ENCODE results near the gene PTPRM. TPM values are rescaled to one million over a fixed set of nuclear protein-coding genes. Genes with fewer than 3 reads are reported as not detected.
A peak's percentile ranks its signal among the peaks of the same experiment; 100 is the strongest.

Gene PTPRM
- total RNA-seq, 2 donors from 2014 or later, result 80.1 to 106 TPM

DNA sequence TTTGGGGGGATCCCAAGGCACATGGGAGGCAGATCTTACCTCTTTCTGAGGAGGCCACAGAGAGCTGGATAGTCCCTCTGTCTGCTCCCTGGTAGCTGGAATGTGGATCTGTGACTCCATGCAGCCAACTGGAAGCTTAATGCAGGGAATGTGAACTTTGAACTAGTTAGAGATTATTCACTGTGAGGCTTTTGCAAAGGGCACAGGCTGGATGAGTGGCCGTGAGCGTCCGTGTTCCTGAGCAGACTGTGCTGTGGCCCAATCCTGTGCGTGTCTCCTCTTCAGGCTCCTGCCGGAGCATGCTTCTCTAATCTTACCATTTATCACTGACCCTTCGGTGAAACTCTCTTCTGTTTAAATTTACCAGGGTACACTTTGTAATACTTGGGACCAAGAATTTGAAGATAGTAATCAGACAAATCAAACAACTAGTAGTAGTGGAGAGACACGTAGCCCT is 187.6 kb downstream of the PTPRM start:
- Histone ChIP-seq H3K9me3 (no peaks in the 10 kb centered on the region), H3K4me3 (no peak overlapping the region), H3K4me1 (peaks cover 0 to 41% of the 10 kb centered on the region in 2 donors), H3K27ac (peak overlapping the region; percentile 20 to 68), H3K27me3 (no peaks in the 10 kb centered on the region), H3K36me3 (no peaks in the 10 kb centered on the region)
- TF ChIP-seq, protein P1, sequence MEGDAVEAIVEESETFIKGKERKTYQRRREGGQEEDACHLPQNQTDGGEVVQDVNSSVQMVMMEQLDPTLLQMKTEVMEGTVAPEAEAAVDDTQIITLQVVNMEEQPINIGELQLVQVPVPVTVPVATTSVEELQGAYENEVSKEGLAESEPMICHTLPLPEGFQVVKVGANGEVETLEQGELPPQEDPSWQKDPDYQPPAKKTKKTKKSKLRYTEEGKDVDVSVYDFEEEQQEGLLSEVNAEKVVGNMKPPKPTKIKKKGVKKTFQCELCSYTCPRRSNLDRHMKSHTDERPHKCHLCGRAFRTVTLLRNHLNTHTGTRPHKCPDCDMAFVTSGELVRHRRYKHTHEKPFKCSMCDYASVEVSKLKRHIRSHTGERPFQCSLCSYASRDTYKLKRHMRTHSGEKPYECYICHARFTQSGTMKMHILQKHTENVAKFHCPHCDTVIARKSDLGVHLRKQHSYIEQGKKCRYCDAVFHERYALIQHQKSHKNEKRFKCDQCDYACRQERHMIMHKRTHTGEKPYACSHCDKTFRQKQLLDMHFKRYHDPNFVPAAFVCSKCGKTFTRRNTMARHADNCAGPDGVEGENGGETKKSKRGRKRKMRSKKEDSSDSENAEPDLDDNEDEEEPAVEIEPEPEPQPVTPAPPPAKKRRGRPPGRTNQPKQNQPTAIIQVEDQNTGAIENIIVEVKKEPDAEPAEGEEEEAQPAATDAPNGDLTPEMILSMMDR (IDR thresholded peaks at IDR 0.05), result no peak
- no peak for DNase-seq (ENCODE audit: low spot score)

DNA sequence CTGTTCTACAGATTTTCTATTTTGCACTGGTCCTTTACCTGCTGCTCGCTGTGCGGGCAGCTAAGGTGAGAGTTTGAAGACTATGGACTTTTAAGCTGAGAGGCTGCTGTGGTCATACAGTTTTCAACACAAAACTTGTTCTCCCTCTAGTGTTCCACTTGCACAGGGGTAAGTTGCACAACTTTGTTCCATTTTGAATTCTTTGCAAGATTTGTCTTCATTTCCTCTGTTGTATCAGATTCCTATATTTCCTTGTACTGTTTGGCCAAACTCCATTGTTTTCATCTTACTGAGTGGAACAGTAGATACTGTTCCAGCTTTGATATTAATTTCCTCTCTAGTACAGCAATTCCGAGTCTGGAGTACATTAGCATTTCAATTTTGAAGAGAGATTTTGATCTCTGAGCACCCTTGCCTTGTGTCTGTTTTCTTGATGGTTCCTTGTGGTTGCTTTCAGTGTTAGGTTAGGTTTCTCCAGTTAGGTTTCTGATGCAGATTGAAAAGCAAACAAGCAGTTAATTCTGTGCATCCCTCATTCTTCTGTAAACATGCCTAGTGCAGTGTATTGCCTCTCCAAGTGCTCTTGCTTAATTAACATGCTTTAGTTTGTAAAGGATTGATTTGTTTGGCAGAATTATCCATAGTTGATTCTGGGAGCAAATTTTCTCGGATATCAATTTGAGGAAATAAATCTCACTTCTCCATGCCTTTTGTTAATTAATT is 188.8 kb downstream of the PTPRM start:
- Histone ChIP-seq H3K27ac (no peak overlapping the region), H3K27me3 (no peaks in the 10 kb centered on the region), H3K4me3 (no peak overlapping the region), H3K36me3 (no peaks in the 10 kb centered on the region), H3K9me3 (no peaks in the 10 kb centered on the region), H3K4me1 (peaks cover 0 to 30% of the 10 kb centered on the region in 2 donors)
- no peak for DNase-seq (ENCODE audit: low spot score)
- TF ChIP-seq, protein P1 (IDR thresholded peaks at IDR 0.05), result peak in 1 of 2 donors; percentile 61

DNA sequence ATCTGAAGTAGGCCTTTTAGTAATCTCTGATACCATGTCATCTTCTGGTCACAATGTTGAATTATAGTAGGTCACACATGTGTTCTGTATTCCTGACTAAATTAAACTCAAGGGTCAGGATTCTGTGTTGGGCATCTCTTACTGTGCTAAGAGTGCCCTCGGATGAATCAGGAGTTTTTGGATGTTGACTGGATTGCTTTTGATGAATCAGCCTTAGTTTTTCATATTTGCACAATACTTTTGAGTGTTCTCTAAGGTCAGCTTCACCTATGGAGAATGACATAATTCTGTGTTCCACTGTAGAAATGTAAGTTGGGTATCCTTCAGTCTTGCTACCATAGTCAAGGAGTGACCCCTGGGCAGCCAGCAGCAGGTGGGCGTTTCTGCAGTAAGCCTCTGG is 190.1 kb downstream of the PTPRM start:
- H3K9me3 ChIP-seq, result no peaks in the 10 kb centered on the region
- H3K4me1 ChIP-seq, result peaks cover 0 to 28% of the 10 kb centered on the region in 2 donors
- no peak for DNase-seq (ENCODE audit: low spot score)
- no peak overlapping the region for H3K27ac ChIP-seq
- TF ChIP-seq, protein P1 (IDR thresholded peaks at IDR 0.05), result no peak
- H3K4me3 ChIP-seq, result no peak overlapping the region
- no peaks in the 10 kb centered on the region for H3K36me3 ChIP-seq
- H3K27me3 ChIP-seq, result no peaks in the 10 kb centered on the region

DNA sequence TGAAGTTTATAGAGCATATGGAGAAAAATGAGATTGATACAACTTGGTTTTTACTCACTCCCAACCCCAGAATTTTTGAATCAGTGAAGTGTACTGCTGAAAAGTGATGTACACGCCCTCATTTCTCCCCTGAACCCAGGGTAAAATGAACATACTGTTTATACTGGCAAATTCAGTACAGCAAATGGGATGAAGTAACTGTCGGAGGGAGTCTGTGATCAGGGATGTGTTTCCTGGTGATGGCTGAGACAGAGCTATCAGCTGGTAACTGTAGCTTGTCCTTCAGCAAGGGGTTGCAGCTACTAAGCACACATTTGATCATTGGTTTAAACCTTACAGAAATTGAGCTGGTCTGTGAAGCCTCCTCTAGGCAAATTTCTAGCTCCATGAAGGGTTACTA is 191.6 kb downstream of the PTPRM start:
- H3K27ac ChIP-seq, result no peak overlapping the region
- no peak overlapping the region for H3K4me3 ChIP-seq
- DNase-seq (ENCODE audit: low spot score), result no peak
- no peaks in the 10 kb centered on the region for H3K9me3 ChIP-seq
- peaks cover 0 to 32% of the 10 kb centered on the region in 2 donors for H3K4me1 ChIP-seq
- TF ChIP-seq, protein P1 (IDR thresholded peaks at IDR 0.05), result no peak
- no peaks in the 10 kb centered on the region for H3K27me3 ChIP-seq
- no peaks in the 10 kb centered on the region for H3K36me3 ChIP-seq

DNA sequence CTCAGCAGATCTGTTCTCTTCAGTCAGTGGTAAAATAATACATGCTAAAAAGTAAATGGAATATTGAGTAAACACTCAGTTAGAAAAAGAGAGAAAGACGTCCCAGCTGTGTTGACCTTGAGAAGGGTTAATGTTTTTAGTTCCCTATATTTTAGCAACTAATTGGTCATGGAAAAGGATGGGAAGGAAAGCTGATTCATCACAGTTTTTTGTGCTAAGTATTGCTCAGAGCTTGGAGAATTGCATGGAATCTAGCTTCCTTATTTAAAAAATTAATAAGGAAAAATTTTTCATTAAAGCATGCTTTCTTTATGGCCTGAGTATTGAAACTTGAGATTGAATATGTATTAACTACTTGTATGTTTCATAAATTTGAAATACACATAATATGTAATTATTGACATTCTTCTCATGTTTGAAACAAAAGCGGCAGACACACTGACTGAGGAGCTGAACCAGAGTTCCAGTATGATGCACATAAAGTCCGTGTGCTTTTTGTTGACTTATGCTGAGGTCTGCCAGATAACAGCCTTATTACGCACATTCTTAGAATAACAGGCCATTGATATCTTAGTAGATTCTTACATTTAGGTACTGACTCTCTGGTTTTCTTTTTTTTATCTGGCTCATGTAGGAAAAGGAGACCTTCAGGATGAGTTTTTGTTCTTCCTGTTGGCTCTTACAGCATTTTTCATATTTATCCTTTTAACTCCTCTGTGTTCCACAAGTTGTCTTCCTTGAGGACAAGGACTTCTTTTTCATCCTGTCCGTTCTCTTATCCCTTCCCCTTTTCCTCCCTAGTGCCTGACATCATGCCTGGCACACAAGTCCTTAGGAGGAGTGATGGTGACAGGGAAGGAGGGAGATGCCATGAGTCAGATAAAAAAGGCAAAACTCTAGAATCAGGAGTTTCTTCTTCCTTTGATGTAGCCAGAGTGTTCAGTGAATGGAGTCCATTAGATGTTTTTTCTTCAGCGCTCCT is 194.1 kb downstream of the PTPRM start:
- no peak overlapping the region for H3K4me3 ChIP-seq
- H3K4me1 ChIP-seq, result peaks cover 0 to 21% of the 10 kb centered on the region in 2 donors
- H3K27me3 ChIP-seq, result no peaks in the 10 kb centered on the region
- no peak for DNase-seq (ENCODE audit: low spot score)
- TF ChIP-seq, protein P1 (IDR thresholded peaks at IDR 0.05), result no peak
- no peaks in the 10 kb centered on the region for H3K9me3 ChIP-seq
- no peaks in the 10 kb centered on the region for H3K36me3 ChIP-seq
- no peak overlapping the region for H3K27ac ChIP-seq

Measured in right atrium auricular region (tissue), 2 donors.